Neural progenitor cell (in vitro differentiated cells): ENCODE measurements around the gene GALNT7. TPM values are rescaled to one million over a fixed set of nuclear protein-coding genes. Genes with fewer than 3 reads are reported as not detected.

ENCODE experiments used
- DNase-seq: peaks from one replicate; pipeline ENCODE4 v3.0.0-alpha.2; 2016; ENCODE audit warnings: low spot score
- H2AFZ ChIP-seq: fragments of 200-600 bp; sonication (generic); replicated peaks from 2 replicates; pipeline ENCODE4 v1.6.1; 2016; ENCODE audit warnings: antibody characterized with exemption
- H3F3A ChIP-seq: fragments of 200-600 bp; sonication (generic); 2 replicates; pipeline ENCODE4 v1.6.1; 2016; ENCODE audit warnings: antibody characterized with exemption, low read depth
- H3K27ac ChIP-seq: fragments of 200-600 bp; sonication (generic); 2 replicates; pipeline ENCODE4 v1.5.1; 2016; ENCODE audit warnings: mild to moderate bottlenecking
- H3K27me3 ChIP-seq: fragments of 200-600 bp; sonication (generic); 2 replicates; pipeline ENCODE4 v1.6.1; 2016; ENCODE audit warnings: mild to moderate bottlenecking, moderate library complexity
- H3K36me3 ChIP-seq: fragments of 200-600 bp; sonication (generic); 2 replicates; pipeline ENCODE4 v1.5.1; 2016
- H3K4me1 ChIP-seq: fragments of 200-600 bp; sonication (generic); 2 replicates; pipeline ENCODE4 v1.6.1; 2016; ENCODE audit warnings: mixed run types
- H3K4me2 ChIP-seq: fragments of 200-600 bp; sonication (generic); 2 replicates; pipeline ENCODE4 v1.6.1; 2016
- H3K4me3 ChIP-seq: fragments of 200-600 bp; sonication (generic); 2 replicates; pipeline ENCODE4 v1.5.1; 2016
- H3K79me2 ChIP-seq: fragments of 200-600 bp; sonication (generic); 2 replicates; pipeline ENCODE4 v1.6.1; 2016; ENCODE audit warnings: low read depth
- H3K9ac ChIP-seq: fragments of 200-600 bp; sonication (generic); 2 replicates; pipeline ENCODE4 v1.6.1; 2016
- H3K9me3 ChIP-seq: fragments of 200-600 bp; sonication (generic); 2 replicates; pipeline ENCODE4 v1.5.1; 2016; ENCODE audit warnings: low read depth
- H4K20me1 ChIP-seq: fragments of 200-600 bp; sonication (generic); 2 replicates; pipeline ENCODE4 v1.6.1; 2016; ENCODE audit warnings: low read depth
- H3K27ac Mint-ChIP-seq: 3 replicates; pipeline ENCODE4 v1.8.0; 2021; ENCODE audit warnings: mixed read lengths
- H3K27me3 Mint-ChIP-seq: 2 replicates; pipeline ENCODE4 v1.8.0; 2022; ENCODE audit warnings: low read depth, mild to moderate bottlenecking, inconsistent platforms, moderate library complexity, mixed read lengths; ENCODE audit not compliant: insufficient read depth
- H3K36me3 Mint-ChIP-seq: 3 replicates; pipeline ENCODE4 v1.8.0; 2021; ENCODE audit warnings: mixed read lengths
- H3K4me1 Mint-ChIP-seq: 3 replicates; pipeline ENCODE4 v1.8.0; 2021; ENCODE audit warnings: mixed read lengths
- H3K4me3 Mint-ChIP-seq: 3 replicates; pipeline ENCODE4 v1.8.0; 2021; ENCODE audit warnings: mild to moderate bottlenecking, moderate library complexity, mixed read lengths
- H3K9me3 Mint-ChIP-seq: 3 replicates; pipeline ENCODE4 v1.8.0; 2020; ENCODE audit warnings: mixed read lengths
- EZH2 ChIP-seq: fragments of 200-600 bp; sonication (generic); IDR thresholded peaks from 2 replicates; pipeline ENCODE4 v1.6.1; 2017; ENCODE audit warnings: antibody characterized with exemption, mild to moderate bottlenecking, moderate library complexity
- EZH2phosphoT487 ChIP-seq: fragments of 200-600 bp; sonication (generic); IDR thresholded peaks from 2 replicates; pipeline ENCODE4 v1.6.1; 2017; ENCODE audit warnings: antibody characterized with exemption
- total RNA-seq: library from RNA; depleted of rRNA; stranded (reverse); fragments of >200 nt; gene quantifications from 2 replicates; pipeline ENCODE4 v1.2.3, GENCODE V29; 2015; ENCODE audit warnings: low replicate concordance
- TF ChIP-seq, protein P1 (sequence below): fragments of 200-600 bp; sonication (generic); IDR thresholded peaks from 2 replicates; pipeline ENCODE4 v1.5.1; 2017; ENCODE audit warnings: antibody characterized with exemption, mild to moderate bottlenecking

GALNT7 gene
- total RNA-seq, 1 donor from 2014 or later: 62.3 TPM

DNA sequence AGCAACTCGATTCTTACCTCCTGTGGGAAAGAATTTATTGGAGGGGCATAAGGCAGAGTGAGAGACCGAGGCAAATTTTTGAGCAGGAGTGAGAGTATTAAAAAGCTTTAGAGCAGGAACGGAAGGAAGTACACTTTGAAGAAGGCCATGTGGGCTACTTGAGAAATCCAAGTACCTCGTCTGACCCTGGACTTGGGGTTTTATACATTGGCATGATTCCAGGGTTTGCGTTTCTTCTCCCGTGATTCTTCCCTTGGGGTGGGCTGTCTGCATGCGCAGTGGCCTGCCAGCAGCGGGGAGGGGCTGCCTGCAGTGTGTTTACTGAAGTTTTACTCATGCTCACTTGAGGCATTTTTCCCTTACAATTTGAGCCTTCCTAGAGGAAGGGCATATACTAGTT, 3.4 kb downstream of the GALNT7 start:
- no peaks in the 10 kb centered on the region for H3K9me3 Mint-ChIP-seq
- H3K79me2 ChIP-seq: peaks cover 85% of the 10 kb centered on the region
- peaks cover 51% of the 10 kb centered on the region for H3K4me1 ChIP-seq
- DNase-seq: no peak
- no peak overlapping the region for H3K4me3 Mint-ChIP-seq
- no peaks in the 10 kb centered on the region for H3K27me3 ChIP-seq
- H3K9ac ChIP-seq: no peak overlapping the region
- H3K27ac Mint-ChIP-seq: no peak overlapping the region
- no peaks in the 10 kb centered on the region for H3K36me3 ChIP-seq
- H3K4me3 ChIP-seq: no peak overlapping the region
- peaks cover 36% of the 10 kb centered on the region for H3K4me1 Mint-ChIP-seq
- H3K36me3 Mint-ChIP-seq: peaks cover 5% of the 10 kb centered on the region
- peaks cover 38% of the 10 kb centered on the region for H3F3A ChIP-seq
- H3K9me3 ChIP-seq: no peaks in the 10 kb centered on the region
- no peak overlapping the region for H3K4me2 ChIP-seq
- TF ChIP-seq, protein P1, sequence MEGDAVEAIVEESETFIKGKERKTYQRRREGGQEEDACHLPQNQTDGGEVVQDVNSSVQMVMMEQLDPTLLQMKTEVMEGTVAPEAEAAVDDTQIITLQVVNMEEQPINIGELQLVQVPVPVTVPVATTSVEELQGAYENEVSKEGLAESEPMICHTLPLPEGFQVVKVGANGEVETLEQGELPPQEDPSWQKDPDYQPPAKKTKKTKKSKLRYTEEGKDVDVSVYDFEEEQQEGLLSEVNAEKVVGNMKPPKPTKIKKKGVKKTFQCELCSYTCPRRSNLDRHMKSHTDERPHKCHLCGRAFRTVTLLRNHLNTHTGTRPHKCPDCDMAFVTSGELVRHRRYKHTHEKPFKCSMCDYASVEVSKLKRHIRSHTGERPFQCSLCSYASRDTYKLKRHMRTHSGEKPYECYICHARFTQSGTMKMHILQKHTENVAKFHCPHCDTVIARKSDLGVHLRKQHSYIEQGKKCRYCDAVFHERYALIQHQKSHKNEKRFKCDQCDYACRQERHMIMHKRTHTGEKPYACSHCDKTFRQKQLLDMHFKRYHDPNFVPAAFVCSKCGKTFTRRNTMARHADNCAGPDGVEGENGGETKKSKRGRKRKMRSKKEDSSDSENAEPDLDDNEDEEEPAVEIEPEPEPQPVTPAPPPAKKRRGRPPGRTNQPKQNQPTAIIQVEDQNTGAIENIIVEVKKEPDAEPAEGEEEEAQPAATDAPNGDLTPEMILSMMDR: no peak
- TF ChIP-seq EZH2: no peak
- TF ChIP-seq EZH2phosphoT487: no peak
- peaks cover 4% of the 10 kb centered on the region for H3K27me3 Mint-ChIP-seq
- peaks cover 69% of the 10 kb centered on the region for H4K20me1 ChIP-seq
- no peak overlapping the region for H2AFZ ChIP-seq
- H3K27ac ChIP-seq: no peak overlapping the region

DNA sequence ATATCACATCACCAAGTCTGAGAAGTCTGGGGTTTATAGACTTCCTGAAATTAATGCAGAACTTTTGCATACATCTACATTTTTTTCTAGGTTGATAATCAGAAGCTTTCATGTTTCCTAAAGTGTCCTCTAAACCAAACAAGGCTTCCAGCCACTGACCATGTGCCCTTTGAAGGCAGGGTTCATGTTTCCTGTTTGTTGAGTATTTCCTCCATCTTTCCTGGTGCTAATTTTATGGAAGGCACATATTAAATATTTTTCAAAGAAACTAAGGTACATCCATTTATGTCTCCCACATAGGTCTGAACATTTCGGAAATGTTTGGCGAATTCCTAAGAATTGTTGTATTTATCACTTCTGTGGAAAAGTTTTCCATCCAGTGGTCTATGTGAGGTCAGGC, 5.6 kb downstream of the GALNT7 start:
- no peak for DNase-seq
- Mint-ChIP-seq H3K4me1 (peaks cover 31% of the 10 kb centered on the region), H3K27ac (no peak overlapping the region), H3K27me3 (peaks cover 4% of the 10 kb centered on the region), H3K4me3 (no peak overlapping the region), H3K9me3 (no peaks in the 10 kb centered on the region), H3K36me3 (peaks cover 3% of the 10 kb centered on the region)
- H3K79me2 ChIP-seq: peaks cover 100% of the 10 kb centered on the region
- H3K27me3 ChIP-seq: no peaks in the 10 kb centered on the region
- H3K4me3 ChIP-seq: no peak overlapping the region
- H2AFZ ChIP-seq: no peak overlapping the region
- no peaks in the 10 kb centered on the region for H3K36me3 ChIP-seq
- no peak overlapping the region for H3K9ac ChIP-seq
- H3K4me1 ChIP-seq: peaks cover 51% of the 10 kb centered on the region
- peaks cover 86% of the 10 kb centered on the region for H4K20me1 ChIP-seq
- no peak overlapping the region for H3K4me2 ChIP-seq
- H3F3A ChIP-seq: peaks cover 28% of the 10 kb centered on the region
- TF ChIP-seq, protein P1: no peak
- TF ChIP-seq EZH2 (no peak), EZH2phosphoT487 (no peak)
- no peaks in the 10 kb centered on the region for H3K9me3 ChIP-seq
- H3K27ac ChIP-seq: no peak overlapping the region

DNA sequence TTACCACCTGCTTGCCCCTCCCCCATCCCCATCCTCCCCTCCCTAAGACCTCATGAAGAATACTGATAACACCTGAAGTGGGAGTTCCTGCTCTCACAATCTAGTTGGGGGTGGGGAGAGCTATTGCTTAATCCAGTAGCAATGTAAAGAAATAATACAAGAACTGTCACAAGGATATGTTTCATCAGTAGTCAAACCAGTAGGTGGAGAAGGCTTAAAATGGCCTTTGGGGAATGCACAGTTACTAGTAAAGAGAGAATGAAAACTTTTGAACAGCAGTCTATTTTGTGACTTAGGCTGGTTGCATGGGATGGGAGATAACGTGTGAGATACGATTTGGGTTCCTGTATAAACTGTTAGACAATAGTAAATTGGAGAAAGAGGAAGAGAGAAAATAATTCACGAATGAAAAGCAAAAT, 6.0 kb downstream of the GALNT7 start:
- Mint-ChIP-seq H3K4me1 (peaks cover 31% of the 10 kb centered on the region), H3K9me3 (no peaks in the 10 kb centered on the region)
- H3K4me2 ChIP-seq: no peak overlapping the region

More for the DNA sequence above, 6.0 kb downstream of the GALNT7 start:
- Histone ChIP-seq H3K79me2 (peaks cover 100% of the 10 kb centered on the region), H4K20me1 (peaks cover 86% of the 10 kb centered on the region), H3K27me3 (no peaks in the 10 kb centered on the region), H3K9ac (no peak overlapping the region), H3F3A (peaks cover 24% of the 10 kb centered on the region), H3K27ac (no peak overlapping the region), H3K9me3 (no peaks in the 10 kb centered on the region), H3K36me3 (no peaks in the 10 kb centered on the region), H2AFZ (no peak overlapping the region), H3K4me3 (no peak overlapping the region), H3K4me1 (peaks cover 51% of the 10 kb centered on the region)
- H3K27me3 Mint-ChIP-seq: peaks cover 4% of the 10 kb centered on the region
- H3K36me3 Mint-ChIP-seq: peaks cover 3% of the 10 kb centered on the region
- no peak for DNase-seq
- no peak for TF ChIP-seq EZH2phosphoT487
- TF ChIP-seq, protein P1: no peak
- no peak for TF ChIP-seq EZH2
- H3K27ac Mint-ChIP-seq: no peak overlapping the region
- no peak overlapping the region for H3K4me3 Mint-ChIP-seq
